HTERT RPE-1 (cell line): ENCODE data around the gene NUP133.

Source experiments
- in situ Hi-C: fragments of 300-500 bp; cut with MboI; formaldehyde crosslinking; loops from 4 replicates; pipeline ENCODE4 v1.14.3; 2020; ENCODE audit warnings: low sequenced_read_pairs

NUP133 gene

DNA sequence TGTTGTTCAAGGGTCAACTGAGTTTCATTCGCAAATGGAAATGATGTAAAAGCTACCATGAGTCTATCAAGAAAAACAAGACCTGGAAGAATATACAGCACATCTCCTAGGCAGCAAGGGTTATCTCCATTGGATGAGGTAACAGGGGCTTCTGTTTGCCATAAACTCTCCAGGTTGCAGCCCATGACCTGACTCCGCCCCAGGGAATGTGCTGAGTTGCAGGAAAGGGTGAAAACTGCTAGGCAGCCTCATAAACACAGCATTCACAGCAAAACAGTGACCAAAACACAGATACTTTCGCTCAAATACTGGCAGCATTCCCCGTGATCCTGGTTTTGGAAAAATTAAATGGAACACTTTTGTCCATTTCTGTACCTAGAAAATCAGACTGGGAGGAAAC is 54.1 kb downstream of the NUP133 start:
- in situ Hi-C loops: no loop called here

GRCh38 chr1:229452956-229453801 is 55.0 kb downstream of the NUP133 start:
- in situ Hi-C loops: no loop called here

- in situ Hi-C loops: no loop called here
Measured at GRCh38 chr1:229448845-229449244, 59.3 kb downstream of the NUP133 start.

GRCh38 chr1:229448354-229448753 is 59.8 kb downstream of the NUP133 start:
- in situ Hi-C loops: no loop called here

- in situ Hi-C loops: no loop called here
Measured at GRCh38 chr1:229447809-229448252, 60.3 kb downstream of the NUP133 start.

GRCh38 chr1:229445828-229446227 is 62.3 kb downstream of the NUP133 start:
- in situ Hi-C loops: no loop called here

GRCh38 chr1:229440851-229441537 is 67.1 kb downstream of the NUP133 start:
- in situ Hi-C loops: no loop called here

- in situ Hi-C loops: no loop called here
Measured at GRCh38 chr1:229438021-229438420, 70.1 kb downstream of the NUP133 start.

GRCh38 chr1:229437443-229437842 is 70.7 kb downstream of the NUP133 start:
- in situ Hi-C loops: no loop called here

- in situ Hi-C loops: no loop called here
Measured at GRCh38 chr1:229436201-229436600, 71.9 kb downstream of the NUP133 start.

DNA sequence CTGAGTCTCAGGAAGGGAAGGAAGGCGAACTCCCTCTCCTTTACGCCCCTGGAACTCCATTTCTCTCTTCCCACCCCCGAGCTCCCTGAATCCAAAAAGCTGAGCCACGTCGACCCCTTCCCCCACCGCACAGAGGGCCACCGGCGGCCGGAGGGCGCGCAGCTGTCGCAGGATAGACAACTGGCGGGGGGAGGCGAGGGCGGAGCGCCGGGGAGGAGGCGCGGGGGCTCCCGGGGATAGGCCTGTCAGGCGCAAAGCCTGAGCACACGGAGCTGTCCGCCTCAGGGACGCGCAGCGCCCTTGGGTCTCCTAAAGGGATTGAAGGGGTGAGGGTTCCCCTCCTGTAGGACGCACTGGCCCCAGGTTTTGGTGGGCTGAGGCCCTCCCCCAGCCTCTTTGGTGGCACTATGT is 73.5 kb downstream of the NUP133 start:
- in situ Hi-C loops: no loop called here

GRCh38 chr1:229434005-229434640 is 74.0 kb downstream of the NUP133 start, which contains the start of gene ACTA1:
Gene ACTA1 (minus strand): TSS chr1:229434094. CDS start chr1:229433115, 979 bp downstream.
- in situ Hi-C loops: no loop called here

DNA sequence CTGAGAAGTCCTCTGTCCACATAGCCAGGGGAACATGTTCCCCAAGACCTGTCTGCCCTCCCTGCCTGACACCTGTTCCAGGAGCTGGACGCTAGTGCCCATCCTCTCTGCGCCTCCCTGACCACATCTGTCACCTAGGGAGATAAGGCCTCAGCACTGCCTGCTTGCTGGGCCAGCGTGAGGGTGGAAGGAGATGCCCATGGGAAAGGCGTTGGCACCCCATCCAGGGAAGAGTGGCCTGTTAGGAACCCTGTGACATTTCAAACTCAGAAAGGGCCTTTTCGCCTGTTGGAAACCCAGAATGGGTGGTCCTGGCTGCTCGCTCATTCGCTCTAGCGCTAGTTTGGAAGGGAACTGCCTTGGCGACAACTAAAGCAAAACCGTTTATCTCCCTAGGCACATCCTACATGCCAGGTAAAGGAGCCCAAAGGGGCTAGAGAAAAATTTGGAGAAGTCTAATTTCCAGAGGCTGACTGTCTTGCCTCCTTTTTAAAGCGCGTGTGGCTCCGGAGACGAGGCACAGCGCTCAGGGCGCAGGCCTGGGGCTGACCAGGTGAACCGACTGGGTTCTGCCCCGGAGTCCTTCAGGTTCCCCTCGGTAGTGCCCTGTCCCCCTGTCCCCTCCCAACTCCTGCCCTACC is 74.7 kb downstream of the NUP133 start:
- in situ Hi-C loops: no loop called here

DNA sequence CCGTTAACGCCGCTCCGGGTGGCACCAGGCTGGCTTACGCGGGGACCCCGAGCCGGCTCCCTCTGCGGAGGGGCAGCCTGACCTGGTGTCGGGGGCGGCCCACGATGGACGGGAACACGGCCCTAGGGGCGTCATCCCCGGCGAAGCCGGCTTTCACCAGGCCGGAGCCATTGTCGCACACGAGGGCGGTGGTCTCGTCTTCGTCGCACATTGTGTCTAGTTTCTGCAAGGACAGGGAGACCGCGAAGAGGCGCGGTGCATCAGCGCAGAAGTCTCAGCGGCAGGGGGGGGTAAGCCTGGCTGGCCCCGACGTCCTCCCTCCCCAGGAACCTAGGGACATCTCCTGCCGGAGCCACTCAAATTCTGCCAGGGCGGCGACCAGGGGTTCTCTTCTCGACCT is 75.2 kb downstream of the NUP133 start:
- in situ Hi-C loops: no loop called here

DNA sequence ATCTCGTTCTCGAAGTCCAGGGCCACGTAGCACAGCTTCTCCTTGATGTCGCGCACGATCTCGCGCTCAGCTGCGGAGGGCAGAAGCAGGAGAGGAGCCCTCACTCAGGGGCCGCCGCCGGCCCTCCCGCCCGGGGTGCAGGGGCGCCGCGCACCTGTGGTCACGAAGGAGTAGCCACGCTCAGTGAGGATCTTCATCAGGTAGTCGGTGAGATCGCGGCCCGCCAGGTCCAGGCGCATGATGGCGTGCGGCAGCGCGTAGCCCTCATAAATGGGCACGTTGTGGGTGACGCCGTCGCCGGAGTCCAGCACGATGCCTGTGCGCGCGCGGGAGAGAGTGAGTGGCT is 76.1 kb downstream of the NUP133 start:
- in situ Hi-C loops: no loop called here

- in situ Hi-C loops: no loop called here
Measured at GRCh38 chr1:229431284-229432115, 76.6 kb downstream of the NUP133 start.

GRCh38 chr1:229430761-229431283 is 77.3 kb downstream of the NUP133 start:
- in situ Hi-C loops: no loop called here

- in situ Hi-C loops: no loop called here
Measured at GRCh38 chr1:229428256-229428655, 79.9 kb downstream of the NUP133 start.

- in situ Hi-C loops: no loop called here
Measured at GRCh38 chr1:229427572-229427971, 80.6 kb downstream of the NUP133 start.

- in situ Hi-C loops: no loop called here
Measured at GRCh38 chr1:229425564-229426159, 82.5 kb downstream of the NUP133 start.
